HG02642 (cell line): Measurements from ENCODE around the gene ASXL1.
"Not testable (repeated sequence)": the region's sequence is repeated elsewhere in the genome, so short reads cannot be mapped to it uniquely, and the experiment has no call there.

Experiments
- ATAC-seq: cut with Tn5 transposase; IDR thresholded peaks from one replicate; pipeline ENCODE4 v1.9.1; 2021; ENCODE audit warnings: mild to moderate bottlenecking; ENCODE audit not compliant: unreplicated experiment, poor library complexity

ASXL1 gene

GRCh38 chr20:32358883-32359632 is 927 bp downstream of the ASXL1 start:
- ATAC-seq = peak; percentile 29

GRCh38 chr20:32359633-32360332 is 1.7 kb downstream of the ASXL1 start:
- ATAC-seq = no peak

- ATAC-seq = no peak
Observed at GRCh38 chr20:32360333-32360634, 2.2 kb downstream of the ASXL1 start.

GRCh38 chr20:32362901-32363364 is 4.8 kb downstream of the ASXL1 start:
- no peak for ATAC-seq

GRCh38 chr20:32363492-32363891 is 5.4 kb downstream of the ASXL1 start:
- no peak for ATAC-seq

- ATAC-seq = no peak
Observed at GRCh38 chr20:32364554-32365208, 6.5 kb downstream of the ASXL1 start.

GRCh38 chr20:32365564-32365963 is 7.4 kb downstream of the ASXL1 start:
- no peak for ATAC-seq

- peak; percentile 47 for ATAC-seq
Observed at GRCh38 chr20:32366380-32366779, 8.2 kb downstream of the ASXL1 start.

- ATAC-seq = no peak
Observed at GRCh38 chr20:32368323-32368722, 10.2 kb downstream of the ASXL1 start.

GRCh38 chr20:32368925-32369324 is 10.8 kb downstream of the ASXL1 start:
- peak; percentile 57 for ATAC-seq

- ATAC-seq = no peak
Observed at GRCh38 chr20:32370897-32371296, 12.8 kb downstream of the ASXL1 start.

- ATAC-seq = no peak
Observed at GRCh38 chr20:32378461-32378860, 20.3 kb downstream of the ASXL1 start.

GRCh38 chr20:32380037-32380436 is 21.9 kb downstream of the ASXL1 start:
- ATAC-seq = not testable (repeated sequence)

- no peak for ATAC-seq
Observed at GRCh38 chr20:32380745-32381144, 22.6 kb downstream of the ASXL1 start.

GRCh38 chr20:32382102-32382950 is 24.2 kb downstream of the ASXL1 start:
- no peak for ATAC-seq

- not testable (repeated sequence) for ATAC-seq
Observed at GRCh38 chr20:32383441-32383840, 25.3 kb downstream of the ASXL1 start.

GRCh38 chr20:32385541-32385940 is 27.4 kb downstream of the ASXL1 start:
- no peak for ATAC-seq

- no peak for ATAC-seq
Observed at GRCh38 chr20:32386091-32386490, 28.0 kb downstream of the ASXL1 start.

GRCh38 chr20:32387252-32387651 is 29.1 kb downstream of the ASXL1 start:
- ATAC-seq = no peak

GRCh38 chr20:32391003-32391402 is 32.9 kb downstream of the ASXL1 start:
- ATAC-seq = no peak
